ENCODE measurements around the gene GGTA1. TPM values are rescaled to one million over a fixed set of nuclear protein-coding genes. Genes with fewer than 3 reads are reported as not detected.

GGTA1 gene
- total RNA-seq, 4 donors from 2014 or later, result 5.6 to 18.7 (median 9.5) TPM

- intact Hi-C loops (cut with DNase I), result no loop called here
- Histone ChIP-seq H3K9me3 (no peaks in the 10 kb centered on the region), H3K27me3 (no peaks in the 10 kb centered on the region), H3K4me3 (no peak overlapping the region), H3K36me3 (no peaks in the 10 kb centered on the region), H3K4me1 (no peaks in the 10 kb centered on the region), H3K27ac (replicated peaks in 1 of 4) (no peak overlapping the region)
- no peak for DNase-seq (ENCODE audit: extremely low spot score)
- 72% methylated on average over 3 of the region's 3 CpGs for WGBS
- no peak for TF ChIP-seq POLR2AphosphoS5 (IDR thresholded peaks at IDR 0.05)
- TF ChIP-seq, protein P1, sequence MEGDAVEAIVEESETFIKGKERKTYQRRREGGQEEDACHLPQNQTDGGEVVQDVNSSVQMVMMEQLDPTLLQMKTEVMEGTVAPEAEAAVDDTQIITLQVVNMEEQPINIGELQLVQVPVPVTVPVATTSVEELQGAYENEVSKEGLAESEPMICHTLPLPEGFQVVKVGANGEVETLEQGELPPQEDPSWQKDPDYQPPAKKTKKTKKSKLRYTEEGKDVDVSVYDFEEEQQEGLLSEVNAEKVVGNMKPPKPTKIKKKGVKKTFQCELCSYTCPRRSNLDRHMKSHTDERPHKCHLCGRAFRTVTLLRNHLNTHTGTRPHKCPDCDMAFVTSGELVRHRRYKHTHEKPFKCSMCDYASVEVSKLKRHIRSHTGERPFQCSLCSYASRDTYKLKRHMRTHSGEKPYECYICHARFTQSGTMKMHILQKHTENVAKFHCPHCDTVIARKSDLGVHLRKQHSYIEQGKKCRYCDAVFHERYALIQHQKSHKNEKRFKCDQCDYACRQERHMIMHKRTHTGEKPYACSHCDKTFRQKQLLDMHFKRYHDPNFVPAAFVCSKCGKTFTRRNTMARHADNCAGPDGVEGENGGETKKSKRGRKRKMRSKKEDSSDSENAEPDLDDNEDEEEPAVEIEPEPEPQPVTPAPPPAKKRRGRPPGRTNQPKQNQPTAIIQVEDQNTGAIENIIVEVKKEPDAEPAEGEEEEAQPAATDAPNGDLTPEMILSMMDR (IDR thresholded peaks at IDR 0.05), result no peak
- no peak for TF ChIP-seq POLR2A (IDR thresholded peaks at IDR 0.05; ENCODE audit: low read depth)
- TF ChIP-seq EP300 (IDR thresholded peaks at IDR 0.05), result no peak
Measured at GRCh38 chr9:121411993-121412392, 87.7 kb downstream of the GGTA1 start.

DNA sequence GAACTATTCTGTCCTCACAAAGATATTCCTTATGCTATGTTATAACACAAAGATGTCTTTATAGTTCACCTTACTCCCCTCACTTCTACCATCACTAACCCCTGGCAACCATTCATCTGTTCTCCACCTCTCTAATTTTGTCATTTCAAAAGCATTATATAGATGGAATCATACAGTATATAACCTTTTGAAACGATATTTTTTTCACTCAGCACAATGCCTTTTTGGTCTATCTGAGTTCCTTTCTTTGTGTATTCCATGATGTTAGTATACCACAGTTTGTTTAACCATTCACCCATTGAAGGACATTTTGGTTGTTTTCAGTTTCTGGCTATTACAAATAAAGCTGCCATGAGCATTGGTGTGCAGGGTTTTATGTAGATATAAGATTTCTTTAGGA lies 93.7 kb downstream of the GGTA1 start:
- Histone ChIP-seq H3K4me1 (no peaks in the 10 kb centered on the region), H3K27me3 (no peaks in the 10 kb centered on the region), H3K36me3 (no peaks in the 10 kb centered on the region), H3K4me3 (no peak overlapping the region), H3K27ac (replicated peaks in 1 of 4) (no peak overlapping the region), H3K9me3 (no peaks in the 10 kb centered on the region)
- intact Hi-C loops (cut with DNase I), result no loop called here
- TF ChIP-seq EP300 (IDR thresholded peaks at IDR 0.05) (no peak), POLR2A (IDR thresholded peaks at IDR 0.05; ENCODE audit: low read depth) (no peak), POLR2AphosphoS5 (IDR thresholded peaks at IDR 0.05) (no peak)
- TF ChIP-seq, protein P1 (IDR thresholded peaks at IDR 0.05), result no peak
- WGBS, result 93% methylated on average over 1 of the region's 1 CpG
- no peak for DNase-seq (ENCODE audit: extremely low spot score)

Other genes starting within 250 kb of the GGTA1 start
- gene GSN, start 231.7 kb downstream of the GGTA1 start, total RNA-seq, result 1,000 to 10,000 TPM; 2,509 to 3,811 (median 3,170) TPM
- 100 to 1,000 TPM; 250 to 554 (median 444) TPM for gene STOM, start 129.6 kb downstream of the GGTA1 start, total RNA-seq
- gene DAB2IP, start 151.8 kb upstream of the GGTA1 start, total RNA-seq, result 100 to 1,000 TPM in 1 of 4 donors, 10 to 100 TPM in 3; 41.7 to 102 (median 62.4) TPM